Kidney tubule cell (primary cell): ENCODE results near the gene LIPJ.

ENCODE experiments used
- DNase-seq: peaks from one replicate; pipeline ENCODE4 v3.0.0-alpha.2; 2018; ENCODE audit warnings: low spot score

The LIPJ gene

GRCh38 chr10:88598055-88598454 is 11.5 kb downstream of the LIPJ start:
- DNase-seq, result peak; percentile 25

GRCh38 chr10:88608052-88608732 is 21.6 kb downstream of the LIPJ start:
- no peak for DNase-seq

GRCh38 chr10:88608780-88609179 is 22.2 kb downstream of the LIPJ start:
- DNase-seq, result no peak

GRCh38 chr10:88616250-88616977 is 29.9 kb downstream of the LIPJ start:
- no peak for DNase-seq

GRCh38 chr10:88617772-88618300 is 31.3 kb downstream of the LIPJ start:
- DNase-seq, result no peak

GRCh38 chr10:88618496-88618895 is 31.9 kb downstream of the LIPJ start:
- DNase-seq, result no peak

- DNase-seq, result no peak
Observed at GRCh38 chr10:88620441-88620840, 33.9 kb downstream of the LIPJ start.

- no peak for DNase-seq
Observed at GRCh38 chr10:88623835-88624234, 37.3 kb downstream of the LIPJ start.

- peak; percentile 9 for DNase-seq
Observed at GRCh38 chr10:88624840-88625239, 38.3 kb downstream of the LIPJ start.

GRCh38 chr10:88640186-88640585 is 53.6 kb downstream of the LIPJ start:
- no peak for DNase-seq

- DNase-seq, result no peak
Observed at GRCh38 chr10:88642209-88642608, 55.6 kb downstream of the LIPJ start.

- peak; percentile 39 for DNase-seq
Observed at GRCh38 chr10:88642963-88643362, 56.4 kb downstream of the LIPJ start.

- no peak for DNase-seq
Observed at GRCh38 chr10:88647061-88647615, 60.6 kb downstream of the LIPJ start.

- peak; percentile 81 for DNase-seq
Observed at GRCh38 chr10:88651101-88651551, 64.6 kb downstream of the LIPJ start.

GRCh38 chr10:88652616-88653015 is 66.1 kb downstream of the LIPJ start:
- no peak for DNase-seq
